Ishikawa (cell line): ENCODE results near the gene SCN3B.

Experiments
- CEBPB ChIP-seq: IDR thresholded peaks from 2 replicates; pipeline ENCODE4 v1.6.1; 2012
- CREB1 ChIP-seq: IDR thresholded peaks from 2 replicates; pipeline ENCODE4 v1.6.1; 2012; ENCODE audit warnings: low read depth
- EGR1 ChIP-seq: IDR thresholded peaks from 2 replicates; pipeline ENCODE4 v1.6.1; 2012
- EP300 ChIP-seq: IDR thresholded peaks from 2 replicates; pipeline ENCODE4 v1.6.1; 2012; ENCODE audit warnings: borderline replicate concordance
- FOXM1 ChIP-seq: IDR thresholded peaks from 2 replicates; pipeline ENCODE4 v1.6.1; 2012; ENCODE audit warnings: low read depth, borderline replicate concordance
- NFIC ChIP-seq: IDR thresholded peaks from 2 replicates; pipeline ENCODE4 v1.6.1; 2012
- RAD21 ChIP-seq: IDR thresholded peaks from 2 replicates; pipeline ENCODE4 v1.6.1; 2012; ENCODE audit warnings: low read depth
- REST ChIP-seq: IDR thresholded peaks from 2 replicates; pipeline ENCODE4 v1.6.1; 2012; ENCODE audit warnings: low read depth, mild to moderate bottlenecking
- TAF1 ChIP-seq: IDR thresholded peaks from 2 replicates; pipeline ENCODE4 v1.6.1; 2012; ENCODE audit warnings: low read depth, mild to moderate bottlenecking
- TCF12 ChIP-seq: IDR thresholded peaks from 2 replicates; pipeline ENCODE4 v1.6.1; 2012; ENCODE audit warnings: low read depth
- TEAD4 ChIP-seq: IDR thresholded peaks from 2 replicates; pipeline ENCODE4 v1.6.1; 2012
- YY1 ChIP-seq: IDR thresholded peaks from 2 replicates; pipeline ENCODE4 v1.6.1; 2012; ENCODE audit warnings: low read depth
- ZBTB7A ChIP-seq: IDR thresholded peaks from 2 replicates; pipeline ENCODE4 v1.6.1; 2012; ENCODE audit warnings: low read depth
- TF ChIP-seq, protein P1 (sequence below): IDR thresholded peaks from 2 replicates; pipeline ENCODE4 v1.6.1; 2012
- TF ChIP-seq, protein P2 (sequence below): IDR thresholded peaks from 2 replicates; pipeline ENCODE4 v1.6.1; 2012

The SCN3B gene

GRCh38 chr11:123682696-123683410 is 28.4 kb upstream of the SCN3B start:
- TF ChIP-seq, protein P1, sequence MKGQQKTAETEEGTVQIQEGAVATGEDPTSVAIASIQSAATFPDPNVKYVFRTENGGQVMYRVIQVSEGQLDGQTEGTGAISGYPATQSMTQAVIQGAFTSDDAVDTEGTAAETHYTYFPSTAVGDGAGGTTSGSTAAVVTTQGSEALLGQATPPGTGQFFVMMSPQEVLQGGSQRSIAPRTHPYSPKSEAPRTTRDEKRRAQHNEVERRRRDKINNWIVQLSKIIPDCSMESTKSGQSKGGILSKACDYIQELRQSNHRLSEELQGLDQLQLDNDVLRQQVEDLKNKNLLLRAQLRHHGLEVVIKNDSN = no peak

GRCh38 chr11:123681030-123681429 is 26.6 kb upstream of the SCN3B start:
- TF ChIP-seq CEBPB = no peak
- TF ChIP-seq EP300 = no peak
- TF ChIP-seq ZBTB7A = no peak
- no peak for TF ChIP-seq TEAD4
- no peak for TF ChIP-seq TCF12
- TF ChIP-seq FOXM1 = no peak
- TF ChIP-seq, protein P1 = no peak
- no peak for TF ChIP-seq EGR1
- no peak for TF ChIP-seq REST
- TF ChIP-seq NFIC = no peak
- TF ChIP-seq CREB1 = no peak
- no peak for TF ChIP-seq YY1
- TF ChIP-seq, protein P2, sequence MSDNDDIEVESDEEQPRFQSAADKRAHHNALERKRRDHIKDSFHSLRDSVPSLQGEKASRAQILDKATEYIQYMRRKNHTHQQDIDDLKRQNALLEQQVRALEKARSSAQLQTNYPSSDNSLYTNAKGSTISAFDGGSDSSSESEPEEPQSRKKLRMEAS = no peak
- TF ChIP-seq RAD21 = no peak
- TF ChIP-seq TAF1 = no peak

- TF ChIP-seq EP300 = no peak
These were observed 23.8 kb upstream of the SCN3B start for GRCh38 chr11:123678246-123678645.

DNA sequence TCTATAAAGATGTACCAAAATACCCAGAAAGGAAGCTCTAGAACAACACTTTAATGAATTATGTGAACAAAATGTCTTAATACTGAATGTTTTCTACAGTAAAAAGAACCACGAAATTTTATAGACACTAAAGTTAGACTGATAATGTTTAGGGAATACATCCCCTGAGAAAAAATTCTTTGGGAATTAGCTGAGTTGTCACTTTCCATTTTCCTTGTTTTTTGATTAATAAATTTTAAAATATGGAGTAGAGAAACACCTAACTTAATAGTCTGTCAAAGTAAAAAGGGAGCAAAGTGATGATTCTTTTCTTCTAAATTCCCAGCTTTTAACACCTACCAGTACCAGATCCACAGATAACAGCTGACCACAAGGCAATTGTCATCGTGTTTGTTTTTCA is 23.1 kb upstream of the SCN3B start:
- TF ChIP-seq FOXM1 (no peak), TAF1 (no peak), TEAD4 (no peak), EP300 (no peak), REST (no peak), ZBTB7A (no peak), YY1 (no peak), EGR1 (no peak), NFIC (no peak), CEBPB (no peak), TCF12 (no peak), CREB1 (no peak), RAD21 (no peak)
- TF ChIP-seq, protein P1 = no peak
- TF ChIP-seq, protein P2 = no peak

GRCh38 chr11:123674297-123674696 is 19.9 kb upstream of the SCN3B start:
- TF ChIP-seq TCF12 (no peak), FOXM1 (no peak), EGR1 (no peak), TAF1 (no peak), RAD21 (no peak), EP300 (no peak), TEAD4 (no peak), NFIC (no peak), CEBPB (no peak), ZBTB7A (no peak), YY1 (no peak)
- TF ChIP-seq, protein P1 = no peak
- TF ChIP-seq, protein P2 = no peak
